Measurements from ENCODE around the gene TBC1D22A.

TBC1D22A gene

DNA sequence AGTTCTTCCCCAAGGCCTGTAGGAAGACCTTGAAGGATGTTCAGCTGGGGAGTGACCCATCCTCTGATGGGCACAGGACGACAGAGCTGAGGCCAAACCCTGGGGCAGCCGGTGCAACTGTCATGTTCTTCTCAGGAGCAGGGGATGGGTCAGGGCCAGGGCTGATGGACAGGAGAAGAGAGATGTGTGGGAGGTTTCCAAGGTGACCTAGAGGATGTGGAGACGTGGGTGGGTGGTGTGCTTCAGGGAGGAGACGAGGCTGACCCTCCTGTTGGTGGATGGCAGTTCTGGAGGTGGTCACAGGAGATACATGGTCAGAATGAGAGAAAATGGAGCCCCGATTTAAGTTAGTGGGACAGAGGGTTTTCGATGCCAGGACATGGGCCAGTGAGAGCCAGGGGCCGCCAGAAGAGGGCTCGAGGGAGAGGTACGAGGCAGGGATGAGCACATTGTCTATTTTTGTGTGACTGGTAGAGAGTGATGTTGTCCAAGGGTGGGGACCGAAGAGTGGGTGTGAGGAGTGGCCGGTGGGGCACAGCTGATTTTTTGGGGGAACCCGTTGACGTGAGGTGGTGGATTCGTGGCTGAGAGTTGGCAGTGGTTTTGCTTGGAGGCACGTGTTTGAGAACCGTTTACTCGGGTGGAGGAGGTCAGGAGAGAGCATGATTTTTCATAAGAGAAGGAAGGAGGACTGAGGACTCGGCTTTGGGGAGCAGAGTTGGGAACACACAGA, 14.6 kb downstream of the TBC1D22A start:
- Histone ChIP-seq H3K79me2 (ENCODE audit: insufficient read depth, low read length) (peaks cover 49% of the 10 kb centered on the region), H3K9ac (ENCODE audit: low read length) (peak overlapping the region; percentile 63), H3K27ac (ENCODE audit: low read depth, low read length, poor library complexity, severe bottlenecking) (peak overlapping the region; percentile 97), H2AFZ (ENCODE audit: low read length) (no peak overlapping the region), H3F3A (ENCODE audit: insufficient read depth, low read length) (no peaks in the 10 kb centered on the region), H4K20me1 (ENCODE audit: insufficient read depth, low read length) (no peaks in the 10 kb centered on the region), H3K9me2 (ENCODE audit: low read depth, low read length) (no peaks in the 10 kb centered on the region), H3K4me3 (ENCODE audit: low read depth, low read length, poor library complexity, severe bottlenecking) (peak overlapping the region; percentile 45), H3K4me1 (ENCODE audit: insufficient read depth, low read length, severe bottlenecking) (peaks cover 85% of the 10 kb centered on the region), H3K36me3 (ENCODE audit: insufficient read depth, low read length) (peaks cover 5% of the 10 kb centered on the region; the same call in 1 of the 2 replicates), H3K9me3 (ENCODE audit: low read length) (no peaks in the 10 kb centered on the region), H3K27me3 (ENCODE audit: insufficient read depth, low read length) (no peaks in the 10 kb centered on the region), H3K4me2 (ENCODE audit: low read length) (peak overlapping the region; percentile 58)
- TF ChIP-seq, protein P1, sequence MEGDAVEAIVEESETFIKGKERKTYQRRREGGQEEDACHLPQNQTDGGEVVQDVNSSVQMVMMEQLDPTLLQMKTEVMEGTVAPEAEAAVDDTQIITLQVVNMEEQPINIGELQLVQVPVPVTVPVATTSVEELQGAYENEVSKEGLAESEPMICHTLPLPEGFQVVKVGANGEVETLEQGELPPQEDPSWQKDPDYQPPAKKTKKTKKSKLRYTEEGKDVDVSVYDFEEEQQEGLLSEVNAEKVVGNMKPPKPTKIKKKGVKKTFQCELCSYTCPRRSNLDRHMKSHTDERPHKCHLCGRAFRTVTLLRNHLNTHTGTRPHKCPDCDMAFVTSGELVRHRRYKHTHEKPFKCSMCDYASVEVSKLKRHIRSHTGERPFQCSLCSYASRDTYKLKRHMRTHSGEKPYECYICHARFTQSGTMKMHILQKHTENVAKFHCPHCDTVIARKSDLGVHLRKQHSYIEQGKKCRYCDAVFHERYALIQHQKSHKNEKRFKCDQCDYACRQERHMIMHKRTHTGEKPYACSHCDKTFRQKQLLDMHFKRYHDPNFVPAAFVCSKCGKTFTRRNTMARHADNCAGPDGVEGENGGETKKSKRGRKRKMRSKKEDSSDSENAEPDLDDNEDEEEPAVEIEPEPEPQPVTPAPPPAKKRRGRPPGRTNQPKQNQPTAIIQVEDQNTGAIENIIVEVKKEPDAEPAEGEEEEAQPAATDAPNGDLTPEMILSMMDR (IDR thresholded peaks at IDR 0.05; ENCODE audit: low read length) = no peak
- TF ChIP-seq EZH2 (IDR thresholded peaks at IDR 0.05; ENCODE audit: borderline replicate concordance, low read length) = no peak

DNA sequence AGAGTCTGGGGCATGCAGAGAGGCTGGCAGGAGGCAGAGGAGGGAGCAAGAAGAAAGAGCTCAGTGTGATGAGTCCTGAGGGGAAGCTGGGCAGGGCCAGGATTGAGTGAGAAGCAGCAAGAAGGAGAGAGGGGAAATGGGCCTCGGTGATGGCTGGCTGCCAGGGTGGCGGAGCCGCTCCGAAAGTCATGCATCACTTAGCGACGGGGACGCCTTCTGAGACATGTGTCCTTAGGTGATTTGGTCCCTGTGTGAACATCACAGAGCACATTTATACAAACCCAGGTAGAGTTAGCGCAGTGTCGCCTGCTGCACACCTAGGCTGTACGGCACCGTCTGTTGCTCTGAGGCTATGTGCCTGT, 15.1 kb downstream of the TBC1D22A start:
- no peaks in the 10 kb centered on the region for H3F3A ChIP-seq (ENCODE audit: insufficient read depth, low read length)
- no peaks in the 10 kb centered on the region for H3K9me3 ChIP-seq (ENCODE audit: low read length)
- peaks cover 5% of the 10 kb centered on the region; the same call in 1 of the 2 replicates for H3K36me3 ChIP-seq (ENCODE audit: insufficient read depth, low read length)
- H3K79me2 ChIP-seq (ENCODE audit: insufficient read depth, low read length) = peaks cover 52% of the 10 kb centered on the region
- H3K27me3 ChIP-seq (ENCODE audit: insufficient read depth, low read length) = no peaks in the 10 kb centered on the region
- H4K20me1 ChIP-seq (ENCODE audit: insufficient read depth, low read length) = no peaks in the 10 kb centered on the region
- no peaks in the 10 kb centered on the region for H3K9me2 ChIP-seq (ENCODE audit: low read depth, low read length)
- H3K27ac ChIP-seq (ENCODE audit: low read depth, low read length, poor library complexity, severe bottlenecking) = peak overlapping the region; percentile 97
- H3K4me2 ChIP-seq (ENCODE audit: low read length) = peak overlapping the region; percentile 58
- no peak overlapping the region for H2AFZ ChIP-seq (ENCODE audit: low read length)
- H3K4me3 ChIP-seq (ENCODE audit: low read depth, low read length, poor library complexity, severe bottlenecking) = peak overlapping the region; percentile 45
- TF ChIP-seq, protein P1 (IDR thresholded peaks at IDR 0.05; ENCODE audit: low read length) = no peak
- no peak for TF ChIP-seq EZH2 (IDR thresholded peaks at IDR 0.05; ENCODE audit: borderline replicate concordance, low read length)
- H3K4me1 ChIP-seq (ENCODE audit: insufficient read depth, low read length, severe bottlenecking) = peaks cover 85% of the 10 kb centered on the region
- peak overlapping the region; percentile 63; the same call in 1 of the 2 replicates for H3K9ac ChIP-seq (ENCODE audit: low read length)

DNA sequence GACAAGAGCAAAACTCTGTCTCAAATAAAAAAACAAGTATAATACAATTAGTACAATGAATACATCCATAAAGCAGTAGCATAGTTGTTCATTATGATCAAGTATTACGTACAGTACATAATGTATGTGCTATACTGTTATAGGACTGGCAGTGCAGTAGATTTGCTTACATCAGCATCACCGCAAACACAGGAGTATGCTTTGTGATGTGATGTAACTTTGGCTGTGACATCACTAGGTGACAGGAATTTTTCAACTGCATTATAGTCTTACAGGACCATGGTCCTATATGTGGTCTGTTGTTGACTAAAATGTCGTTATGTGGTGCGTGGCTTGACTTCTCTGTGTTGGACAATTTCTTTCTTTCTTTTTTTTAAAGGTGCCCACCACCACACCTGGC, 16.6 kb downstream of the TBC1D22A start:
- no peak overlapping the region for H3K27ac ChIP-seq (ENCODE audit: low read depth, low read length, poor library complexity, severe bottlenecking)
- H2AFZ ChIP-seq (ENCODE audit: low read length) = no peak overlapping the region
- H3K4me1 ChIP-seq (ENCODE audit: insufficient read depth, low read length, severe bottlenecking) = peaks cover 71% of the 10 kb centered on the region
- peaks cover 14% of the 10 kb centered on the region for H3K36me3 ChIP-seq (ENCODE audit: insufficient read depth, low read length)
- H3K4me3 ChIP-seq (ENCODE audit: low read depth, low read length, poor library complexity, severe bottlenecking) = no peak overlapping the region
- H3K4me2 ChIP-seq (ENCODE audit: low read length) = no peak overlapping the region; the same call in 1 of the 2 replicates
- H3K27me3 ChIP-seq (ENCODE audit: insufficient read depth, low read length) = no peaks in the 10 kb centered on the region
- no peaks in the 10 kb centered on the region for H3K9me3 ChIP-seq (ENCODE audit: low read length)
- TF ChIP-seq, protein P1 (IDR thresholded peaks at IDR 0.05; ENCODE audit: low read length) = no peak
- no peak for TF ChIP-seq EZH2 (IDR thresholded peaks at IDR 0.05; ENCODE audit: borderline replicate concordance, low read length)
- H3F3A ChIP-seq (ENCODE audit: insufficient read depth, low read length) = no peaks in the 10 kb centered on the region
- H3K79me2 ChIP-seq (ENCODE audit: insufficient read depth, low read length) = peaks cover 66% of the 10 kb centered on the region
- H3K9me2 ChIP-seq (ENCODE audit: low read depth, low read length) = no peaks in the 10 kb centered on the region
- no peak overlapping the region for H3K9ac ChIP-seq (ENCODE audit: low read length)
- H4K20me1 ChIP-seq (ENCODE audit: insufficient read depth, low read length) = no peaks in the 10 kb centered on the region
